Fibroblast of villous mesenchyme (primary cell): Measurements from ENCODE around the gene FCAR. TPM values are rescaled to one million over a fixed set of nuclear protein-coding genes. Genes with fewer than 3 reads are reported as not detected.
"Not testable (repeated sequence)": the region's sequence is repeated elsewhere in the genome, so short reads cannot be mapped to it uniquely, and the experiment has no call there.

Source experiments
- DNase-seq: peaks from one replicate; pipeline ENCODE4 v3.0.0-alpha.2; 2010; ENCODE audit warnings: low read depth
- H3K4me3 ChIP-seq: 2 replicates; pipeline ENCODE4 v1.5.1; 2011; ENCODE audit warnings: low read depth, mild to moderate bottlenecking, low read length
- CTCF ChIP-seq: IDR thresholded peaks from 2 replicates; pipeline ENCODE4 v1.5.1; 2012; ENCODE audit warnings: low read depth, mild to moderate bottlenecking, low read length; ENCODE audit not compliant: insufficient read depth
- small RNA-seq: library from RNA; depleted of rRNA; stranded (forward); fragments of <200 nt; gene quantifications from one replicate; pipeline ENCODE3, GENCODE V24; 2012
- total RNA-seq: library from RNA; depleted of rRNA; stranded (reverse); fragments of >200 nt; gene quantifications from 2 replicates; pipeline ENCODE4 v1.2.3, GENCODE V29; 2012

Gene FCAR
- total RNA-seq, 1 donor, result not detected

- no peak for TF ChIP-seq CTCF
- no peak for DNase-seq
- H3K4me3 ChIP-seq, result no peak overlapping the region
Observed at GRCh38 chr19:54921082-54921481, 47.0 kb downstream of the FCAR start.

- DNase-seq, result no peak
- no peak overlapping the region for H3K4me3 ChIP-seq
- TF ChIP-seq CTCF, result no peak
Observed at GRCh38 chr19:54923276-54923675, 49.2 kb downstream of the FCAR start.

DNA sequence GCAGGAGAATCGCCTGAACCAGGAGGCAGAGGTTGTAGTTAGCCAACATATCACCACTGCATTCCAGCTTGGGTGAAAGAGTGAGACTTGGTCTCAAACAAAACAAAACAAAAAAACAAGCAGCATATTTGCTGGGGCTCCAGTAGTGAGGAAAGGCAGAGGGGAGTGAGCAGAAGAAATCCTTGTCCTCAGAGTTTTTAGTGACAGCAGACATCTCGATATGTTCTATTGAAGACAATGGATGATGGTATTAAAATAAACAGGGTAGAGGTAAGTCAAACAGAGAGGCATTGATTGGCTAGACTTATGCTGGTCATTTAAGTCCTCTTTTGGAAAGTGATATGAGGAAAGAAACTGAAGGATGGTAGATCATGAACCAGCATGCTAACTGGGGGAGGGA is 54.3 kb downstream of the FCAR start:
- H3K4me3 ChIP-seq, result no peak overlapping the region
- DNase-seq, result no peak
- TF ChIP-seq CTCF, result no peak

- no peak for DNase-seq
- no peak for TF ChIP-seq CTCF
- H3K4me3 ChIP-seq, result no peak overlapping the region
Observed at GRCh38 chr19:54937926-54938325, 63.9 kb downstream of the FCAR start.

DNA sequence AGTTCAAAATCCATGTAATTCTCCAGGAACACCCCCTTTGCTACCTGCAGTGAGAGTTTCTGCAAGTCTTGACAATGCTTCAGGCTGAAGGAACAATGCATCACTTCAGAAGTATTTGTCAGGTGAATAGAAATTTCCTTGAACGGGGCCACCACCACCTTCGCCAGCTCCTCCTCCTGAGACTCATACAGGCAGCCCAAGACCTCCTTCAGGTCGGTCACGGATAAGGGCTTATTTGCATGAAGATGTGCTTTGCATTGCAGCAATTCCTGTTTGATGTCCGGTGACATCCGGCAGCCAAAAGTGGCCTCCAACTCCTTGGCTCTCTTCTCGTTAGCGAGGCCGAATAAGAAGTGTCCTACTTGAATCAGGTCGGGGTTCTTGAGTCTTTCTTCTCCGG is 64.9 kb downstream of the FCAR start:
- no peak overlapping the region for H3K4me3 ChIP-seq
- no peak for TF ChIP-seq CTCF
- no peak for DNase-seq

GRCh38 chr19:54939538-54939937 is 65.5 kb downstream of the FCAR start:
- not testable (repeated sequence) for DNase-seq, H3K4me3 ChIP-seq

Small RNA genes lying within 50 kb of the gene (small RNA-seq; reads per million reads assigned to genes)
- gene RNU6-222P, result 0.66 reads per million

Other genes starting within 250 kb of the FCAR start
- not detected in 2 replicates for gene LILRB1, start 243.8 kb upstream of the FCAR start, total RNA-seq
- not detected in 2 replicates for gene LILRB4, start 211.2 kb upstream of the FCAR start, total RNA-seq
- not detected in 2 replicates for gene KIR3DL3, start 149.8 kb upstream of the FCAR start, total RNA-seq
- not detected in 2 replicates for gene KIR2DL3, start 135.7 kb upstream of the FCAR start, total RNA-seq
- not detected in 2 replicates for gene KIR2DL1, start 104.4 kb upstream of the FCAR start, total RNA-seq
- not detected in 2 replicates for gene KIR2DL4, start 70.6 kb upstream of the FCAR start, total RNA-seq
- not detected in 2 replicates for gene KIR3DL1, start 57.8 kb upstream of the FCAR start, total RNA-seq
- gene KIR2DS4, start 41.6 kb upstream of the FCAR start, total RNA-seq, result not detected in 2 replicates
- gene KIR3DL2, start 23.8 kb upstream of the FCAR start, total RNA-seq, result not detected in 2 replicates
- not detected in 2 replicates for gene NCR1, start 31.9 kb downstream of the FCAR start, total RNA-seq
- gene NLRP7, start 73.3 kb downstream of the FCAR start, total RNA-seq, result not detected in 2 replicates
- 0.32 and 1.3 TPM in 2 replicates for gene NLRP2, start 92.1 kb downstream of the FCAR start, total RNA-seq
- not detected in 2 replicates for gene GP6, start 164.0 kb downstream of the FCAR start, total RNA-seq
- gene RDH13, start 188.9 kb downstream of the FCAR start, total RNA-seq, result 9.0 and 9.1 TPM in 2 replicates
- gene EPS8L1, start 201.6 kb downstream of the FCAR start, total RNA-seq, result 1.3 and 2.2 TPM in 2 replicates
- gene PPP1R12C, start 243.4 kb downstream of the FCAR start, total RNA-seq, result 49.7 and 69.9 TPM in 2 replicates